ENCODE results near the gene OR6C1.
"Not testable (repeated sequence)": the region's sequence is repeated elsewhere in the genome, so short reads cannot be mapped to it uniquely, and the experiment has no call there.

OR6C1 gene

DNA sequence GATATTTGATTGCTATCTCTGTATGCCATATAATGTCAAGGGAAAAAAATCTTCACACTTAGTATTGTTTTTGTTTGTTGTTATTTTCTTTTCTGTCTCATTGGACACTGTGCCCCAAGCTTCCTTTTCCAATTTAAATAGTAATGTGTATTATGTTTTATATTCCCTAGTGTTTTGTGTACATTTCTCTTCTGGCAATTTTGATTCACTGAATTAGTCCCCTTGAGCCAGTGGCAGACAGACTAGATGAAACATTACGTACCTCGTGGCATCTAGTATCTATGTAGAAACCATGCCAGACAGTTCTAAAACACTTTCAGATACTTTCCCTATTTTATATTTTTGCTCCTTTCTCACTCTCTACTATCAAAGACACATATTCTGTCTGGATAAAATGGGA is at the start of gene OR6C1:
TSS of gene OR6C1 (plus strand) at position 301 of the 400 bp plus-strand sequence. CDS start 6,257 bp downstream, outside the sequence.
- DNase-seq: no peak

DNA sequence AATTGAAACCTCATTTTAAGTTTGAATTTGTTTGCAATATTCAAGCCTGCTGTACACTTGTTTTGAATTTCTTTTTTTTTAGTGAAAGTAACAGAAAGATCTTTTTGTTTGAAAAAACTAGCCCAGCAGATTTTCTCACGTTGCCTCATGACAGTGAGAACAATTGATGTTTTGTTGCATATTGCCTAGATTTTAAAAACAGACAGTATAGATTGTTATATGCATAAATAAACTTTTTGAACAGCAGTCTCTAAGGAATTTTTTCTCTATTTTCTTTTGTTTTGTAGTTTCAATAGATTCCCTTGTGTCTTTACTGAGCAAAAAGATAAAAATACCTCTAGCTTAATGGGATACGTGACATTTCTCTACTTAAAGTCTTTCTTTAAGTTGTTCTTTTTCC is 33.2 kb upstream of the OR6C1 start:
- no peak for DNase-seq

DNA sequence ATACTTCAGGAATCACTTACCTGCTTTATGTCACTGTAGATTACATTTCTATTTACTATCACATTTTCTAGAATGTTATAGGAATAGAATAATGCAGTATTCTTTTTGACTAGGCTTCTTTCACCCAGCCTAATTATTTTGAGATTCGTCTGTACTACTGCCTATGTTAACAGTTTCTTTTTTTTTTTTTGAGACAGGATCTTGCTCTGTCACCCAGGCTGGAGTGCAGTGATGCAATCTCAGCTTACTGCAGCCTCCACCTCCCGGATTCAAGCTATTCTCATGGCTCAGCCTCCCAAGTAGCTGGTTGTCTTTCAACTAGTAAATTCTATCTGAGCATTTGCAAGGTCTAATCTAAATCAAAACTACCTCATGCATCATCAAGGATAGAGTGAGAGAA is 24.1 kb upstream of the OR6C1 start:
- DNase-seq: no peak

DNA sequence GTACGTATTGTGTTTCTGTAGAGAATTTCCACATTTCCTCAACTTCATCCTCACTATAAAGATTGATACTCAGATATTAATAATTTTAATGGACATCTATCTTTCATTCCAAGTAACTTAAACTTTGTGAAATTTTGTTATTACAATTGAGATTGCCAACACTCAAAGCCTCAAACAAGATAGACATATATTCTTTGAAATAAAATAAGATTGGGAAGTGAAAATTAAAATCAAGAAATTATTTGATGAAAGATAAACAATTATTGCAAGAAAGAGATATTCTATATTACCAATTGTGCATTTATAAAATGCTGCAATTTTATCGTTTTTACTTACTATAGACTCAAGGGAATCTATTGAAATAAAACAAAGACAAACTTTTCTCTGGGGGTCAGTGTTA is 17.7 kb upstream of the OR6C1 start, which contains the start of gene OR6C6:
TSS of gene OR6C6 (minus strand) at position 101 of the 400 bp plus-strand sequence. CDS start 1,337 bp downstream, outside the sequence.
- DNase-seq: no peak

DNA sequence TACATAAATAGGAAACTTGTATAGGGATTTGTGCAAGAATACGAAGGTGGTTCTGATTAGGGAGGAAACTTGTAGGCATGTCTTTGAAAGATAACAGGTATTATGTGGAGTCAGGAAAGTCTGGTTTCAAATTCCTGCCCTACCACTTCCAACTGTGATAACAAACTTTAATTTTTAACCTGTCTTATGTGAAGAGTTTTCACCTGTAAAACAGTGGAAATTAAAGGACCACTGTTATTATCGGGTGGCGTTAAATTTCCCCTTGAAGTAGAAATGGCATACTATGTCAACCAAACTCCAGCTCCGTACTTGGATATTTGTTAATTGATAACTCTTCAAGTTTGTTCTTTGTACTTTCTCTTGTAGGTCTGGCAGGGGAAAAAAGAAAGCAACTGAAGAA is 6.1 kb downstream of the OR6C1 start:
- no peak for DNase-seq

DNA sequence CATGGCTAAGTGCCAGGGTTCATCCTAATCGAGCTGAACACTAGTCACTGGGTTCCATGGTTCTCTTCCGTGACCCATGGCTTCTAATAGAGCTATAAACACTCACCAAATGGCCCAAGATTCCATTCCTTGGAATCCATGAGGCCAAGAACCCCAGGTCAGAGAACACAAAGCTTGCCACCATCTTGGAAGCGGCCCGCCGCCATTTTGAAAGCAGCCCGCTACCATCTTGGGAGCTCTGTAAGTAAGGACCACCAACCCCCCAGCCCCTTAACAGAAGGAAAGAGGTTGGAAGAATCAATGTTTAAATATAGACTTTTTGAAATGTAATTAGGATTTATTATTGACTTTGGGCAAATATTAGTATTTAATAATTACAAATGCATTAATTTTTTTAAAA is 11.7 kb downstream of the OR6C1 start:
- not testable (repeated sequence) for DNase-seq

DNA sequence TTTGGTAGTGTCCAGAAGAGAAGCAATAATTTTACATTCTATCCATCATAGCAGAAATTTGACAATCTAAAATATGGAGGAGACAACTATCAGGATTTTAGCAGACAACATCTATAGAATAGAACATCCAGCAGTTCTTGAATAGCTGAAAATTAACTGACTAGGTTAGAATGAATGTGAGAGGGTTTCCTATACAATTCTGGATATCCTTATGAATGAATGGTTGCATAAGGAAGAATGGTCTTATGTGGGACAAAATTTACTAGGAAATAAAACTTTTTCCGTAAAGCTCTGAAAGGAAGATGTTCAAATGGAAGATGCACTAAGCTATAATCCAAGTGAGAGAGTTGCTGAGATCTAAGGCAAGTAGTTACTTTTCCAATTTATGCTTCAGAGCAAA is 16.3 kb downstream of the OR6C1 start, which contains the start of gene OR6C3:
TSS of gene OR6C3 (plus strand) at position 301 of the 400 bp plus-strand sequence. CDS start 955 bp downstream, outside the sequence.
- DNase-seq: no peak

DNA sequence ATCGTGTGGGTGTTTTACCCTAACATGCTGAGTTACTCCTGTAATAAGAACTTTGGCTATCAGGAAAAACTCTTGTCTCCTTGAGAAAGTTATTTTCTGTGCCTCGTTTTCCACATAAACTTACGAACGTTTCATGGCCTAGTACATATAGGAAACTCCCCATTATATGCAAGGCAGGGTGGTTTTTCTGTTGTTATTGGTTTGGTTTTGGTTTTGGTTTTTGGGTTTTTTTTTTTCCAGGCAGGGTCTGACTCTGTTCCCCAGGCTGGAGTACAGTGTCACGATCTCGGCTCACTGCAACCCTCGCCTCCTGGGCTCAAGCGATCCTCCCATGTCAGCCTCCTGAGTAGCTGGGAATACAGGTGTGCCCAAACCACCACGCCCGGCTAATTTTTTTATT is 21.9 kb downstream of the OR6C1 start:
- DNase-seq: no peak

DNA sequence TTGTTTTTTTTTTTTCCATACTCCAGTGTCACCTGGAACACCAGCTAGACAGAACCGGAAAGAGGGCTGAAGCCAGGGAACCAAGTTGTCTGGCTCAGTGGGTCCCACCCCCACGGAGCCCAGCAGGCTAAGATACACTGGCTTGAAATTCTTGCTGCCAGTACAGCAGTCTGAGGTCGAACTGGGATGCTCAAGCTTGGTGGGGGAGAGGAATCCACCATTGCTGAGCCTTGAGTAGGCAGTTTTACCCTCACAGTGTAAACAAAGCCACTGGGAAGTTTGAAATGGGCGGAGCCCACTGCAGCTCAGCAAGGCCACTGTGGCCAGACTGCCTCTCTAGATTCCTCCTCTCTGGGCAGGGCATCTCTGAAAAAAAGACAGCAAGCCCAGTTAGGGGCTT is 41.2 kb downstream of the OR6C1 start:
- not testable (repeated sequence) for DNase-seq

DNA sequence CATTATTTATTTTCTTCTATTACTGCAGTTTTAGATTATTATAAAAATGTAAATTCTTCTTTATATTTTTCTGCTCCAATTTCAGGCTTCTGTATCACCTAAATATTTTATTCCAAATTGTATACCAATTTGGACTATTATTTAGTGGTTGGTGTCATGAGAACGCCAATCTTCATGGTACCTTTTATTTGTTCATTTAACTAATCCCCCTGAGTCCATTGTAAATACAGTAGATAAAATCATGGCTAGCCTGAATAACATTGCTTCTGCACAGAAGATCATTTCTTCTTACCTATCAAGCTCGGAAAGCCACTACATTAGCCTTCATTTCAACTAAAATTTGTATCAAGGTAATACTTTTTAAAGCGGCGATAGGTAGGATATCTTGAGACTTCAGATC is 48.5 kb downstream of the OR6C1 start, which contains the start of gene OR6C75:
TSS of gene OR6C75 (plus strand) at position 301 of the 400 bp plus-strand sequence. CDS start 2,136 bp downstream, outside the sequence.
- no peak for DNase-seq

DNA sequence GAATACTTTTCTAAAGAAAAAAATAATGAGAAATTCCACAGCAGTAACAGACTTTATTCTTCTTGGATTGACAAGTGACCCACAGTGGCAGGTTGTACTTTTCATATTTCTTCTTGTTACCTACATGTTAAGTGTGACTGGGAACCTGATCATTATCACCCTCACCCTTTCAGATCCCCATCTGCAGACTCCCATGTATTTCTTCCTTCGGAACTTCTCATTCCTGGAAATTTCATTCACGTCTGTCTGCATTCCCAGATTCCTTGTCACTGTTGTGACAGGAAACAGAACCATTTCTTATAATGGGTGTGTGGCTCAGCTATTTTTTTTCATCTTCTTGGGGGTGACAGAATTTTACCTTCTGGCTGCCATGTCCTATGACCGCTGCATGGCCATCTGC is 50.9 kb downstream of the OR6C1 start:
- no peak for DNase-seq
